WTC11 (cell line): ENCODE results near the gene GID4.

Experiments used
- FOXK1 ChIP-seq: sonication (generic); formaldehyde crosslinking; IDR thresholded peaks from 2 replicates; pipeline ENCODE4 v1.8.0; 2022; ENCODE audit warnings: mild to moderate bottlenecking, moderate library complexity, missing genetic modification reagents
- NFE2L1 ChIP-seq: sonication (generic); formaldehyde crosslinking; IDR thresholded peaks from 2 replicates; pipeline ENCODE4 v1.8.1; 2023; ENCODE audit warnings: missing genetic modification reagents
- ZNF121 ChIP-seq: sonication (generic); formaldehyde crosslinking; IDR thresholded peaks from 2 replicates; pipeline ENCODE4 v1.8.0; 2023; ENCODE audit warnings: missing genetic modification reagents
- TF ChIP-seq, protein P1 (sequence below): fragments of 200-600 bp; IDR thresholded peaks from 2 replicates; pipeline ENCODE4 v1.8.0; 2022; ENCODE audit warnings: antibody characterized with exemption
- TF ChIP-seq, protein P2 (sequence below): sonication (generic); formaldehyde crosslinking; conservative IDR thresholded peaks from 2 replicates; pipeline ENCODE4 v1.8.1; 2022; ENCODE audit warnings: mild to moderate bottlenecking, missing genetic modification reagents
- TF ChIP-seq, protein P3 (sequence below): sonication (generic); formaldehyde crosslinking; IDR thresholded peaks from 2 replicates; pipeline ENCODE4 v1.8.0; 2022; ENCODE audit warnings: mild to moderate bottlenecking, missing genetic modification reagents

DNA sequence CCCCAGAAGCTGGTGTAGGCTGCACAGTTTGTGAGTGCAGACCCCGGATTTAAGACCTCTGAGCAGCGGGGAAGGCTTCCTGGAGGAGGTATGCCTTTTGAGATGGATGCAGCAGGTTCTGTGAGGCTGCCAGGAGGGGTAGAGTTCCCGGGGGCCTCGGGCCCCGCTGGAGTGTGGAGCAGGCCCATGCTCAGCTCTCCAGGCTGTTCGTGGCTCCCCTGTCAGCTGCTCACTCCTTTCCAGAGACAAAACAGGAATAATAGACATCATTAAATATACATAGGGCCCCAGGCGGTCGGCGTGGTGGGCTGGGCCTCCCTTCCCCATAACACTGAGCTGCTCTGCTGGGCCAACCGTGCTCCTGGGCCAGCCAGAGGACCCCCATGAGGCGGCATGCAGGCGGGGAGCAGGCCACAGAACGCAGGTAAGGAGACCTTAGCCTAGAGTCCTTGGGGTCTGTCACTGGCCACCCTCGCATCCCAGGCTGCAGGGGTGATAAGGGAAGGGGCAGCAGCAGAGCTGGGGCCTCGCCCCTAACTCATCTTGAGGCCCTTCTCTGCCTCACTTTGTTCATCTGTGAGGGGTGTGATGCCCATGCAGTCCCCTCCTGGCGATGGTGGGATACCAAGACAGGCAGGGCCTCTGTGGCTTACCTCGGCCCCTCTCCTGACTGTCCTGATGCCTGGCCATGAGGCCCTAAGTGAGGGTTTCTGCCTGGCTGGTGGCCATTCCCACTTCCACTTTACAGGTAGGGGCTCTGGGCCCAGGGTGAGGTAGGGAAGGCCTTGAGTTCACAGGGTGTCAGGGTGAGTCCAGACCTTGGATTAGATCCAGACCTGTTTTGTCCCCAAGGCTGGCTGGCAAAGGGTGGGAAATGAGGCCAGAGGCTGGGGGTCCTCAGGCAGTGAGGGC is 69.4 kb downstream of the GID4 start, which contains the start of gene MYO15A:
- TF ChIP-seq FOXK1 (CRISPR knock-in tag), result no peak
- TF ChIP-seq ZNF121 (CRISPR knock-in tag), result no peak
- TF ChIP-seq, protein P1, sequence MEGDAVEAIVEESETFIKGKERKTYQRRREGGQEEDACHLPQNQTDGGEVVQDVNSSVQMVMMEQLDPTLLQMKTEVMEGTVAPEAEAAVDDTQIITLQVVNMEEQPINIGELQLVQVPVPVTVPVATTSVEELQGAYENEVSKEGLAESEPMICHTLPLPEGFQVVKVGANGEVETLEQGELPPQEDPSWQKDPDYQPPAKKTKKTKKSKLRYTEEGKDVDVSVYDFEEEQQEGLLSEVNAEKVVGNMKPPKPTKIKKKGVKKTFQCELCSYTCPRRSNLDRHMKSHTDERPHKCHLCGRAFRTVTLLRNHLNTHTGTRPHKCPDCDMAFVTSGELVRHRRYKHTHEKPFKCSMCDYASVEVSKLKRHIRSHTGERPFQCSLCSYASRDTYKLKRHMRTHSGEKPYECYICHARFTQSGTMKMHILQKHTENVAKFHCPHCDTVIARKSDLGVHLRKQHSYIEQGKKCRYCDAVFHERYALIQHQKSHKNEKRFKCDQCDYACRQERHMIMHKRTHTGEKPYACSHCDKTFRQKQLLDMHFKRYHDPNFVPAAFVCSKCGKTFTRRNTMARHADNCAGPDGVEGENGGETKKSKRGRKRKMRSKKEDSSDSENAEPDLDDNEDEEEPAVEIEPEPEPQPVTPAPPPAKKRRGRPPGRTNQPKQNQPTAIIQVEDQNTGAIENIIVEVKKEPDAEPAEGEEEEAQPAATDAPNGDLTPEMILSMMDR, result no peak
- TF ChIP-seq NFE2L1 (CRISPR knock-in tag), result no peak
- TF ChIP-seq, protein P2, sequence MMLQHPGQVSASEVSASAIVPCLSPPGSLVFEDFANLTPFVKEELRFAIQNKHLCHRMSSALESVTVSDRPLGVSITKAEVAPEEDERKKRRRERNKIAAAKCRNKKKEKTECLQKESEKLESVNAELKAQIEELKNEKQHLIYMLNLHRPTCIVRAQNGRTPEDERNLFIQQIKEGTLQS, result no peak
- TF ChIP-seq, protein P3, sequence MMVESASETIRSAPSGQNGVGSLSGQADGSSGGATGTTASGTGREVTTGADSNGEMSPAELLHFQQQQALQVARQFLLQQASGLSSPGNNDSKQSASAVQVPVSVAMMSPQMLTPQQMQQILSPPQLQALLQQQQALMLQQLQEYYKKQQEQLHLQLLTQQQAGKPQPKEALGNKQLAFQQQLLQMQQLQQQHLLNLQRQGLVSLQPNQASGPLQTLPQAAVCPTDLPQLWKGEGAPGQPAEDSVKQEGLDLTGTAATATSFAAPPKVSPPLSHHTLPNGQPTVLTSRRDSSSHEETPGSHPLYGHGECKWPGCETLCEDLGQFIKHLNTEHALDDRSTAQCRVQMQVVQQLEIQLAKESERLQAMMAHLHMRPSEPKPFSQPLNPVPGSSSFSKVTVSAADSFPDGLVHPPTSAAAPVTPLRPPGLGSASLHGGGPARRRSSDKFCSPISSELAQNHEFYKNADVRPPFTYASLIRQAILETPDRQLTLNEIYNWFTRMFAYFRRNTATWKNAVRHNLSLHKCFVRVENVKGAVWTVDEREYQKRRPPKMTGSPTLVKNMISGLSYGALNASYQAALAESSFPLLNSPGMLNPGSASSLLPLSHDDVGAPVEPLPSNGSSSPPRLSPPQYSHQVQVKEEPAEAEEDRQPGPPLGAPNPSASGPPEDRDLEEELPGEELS (CRISPR knock-in tag), result no peak
